Sigmoid colon (tissue), 7 donors: ENCODE measurements around the gene ARHGEF7. TPM values are rescaled to one million over a fixed set of nuclear protein-coding genes. Genes with fewer than 3 reads are reported as not detected.

Experiments used
- DNase-seq: peaks from one replicate; pipeline ENCODE4 v3.0.0-alpha.2; 2019
- H3K27ac ChIP-seq, 4 donors: fragments of 200-600 bp; sonication (generic); one replicate each; pipeline ENCODE4 v1.5.1; 2016 to 2019; ENCODE audit warnings: mild to moderate bottlenecking in 1 of 4
- H3K27me3 ChIP-seq, 3 donors: fragments of 200-600 bp; sonication (generic); one replicate each; pipeline ENCODE4 v1.5.1; 2019; ENCODE audit warnings: mild to moderate bottlenecking in 1 of 3
- H3K36me3 ChIP-seq, 4 donors: fragments of 200-600 bp; sonication (generic); one replicate each; pipeline ENCODE4 v1.5.1; 2016 to 2019
- H3K4me1 ChIP-seq, 4 donors: fragments of 200-600 bp; sonication (generic); one replicate each; pipeline ENCODE4 v1.5.1; 2017 to 2019
- H3K4me3 ChIP-seq, 4 donors: fragments of 200-600 bp; sonication (generic); one replicate each; pipeline ENCODE4 v1.5.1; 2017 to 2019; ENCODE audit warnings: mild to moderate bottlenecking in 2 of 4, moderate library complexity in 1 of 4
- H3K9me3 ChIP-seq, 4 donors: fragments of 200-600 bp in 3 of 4; sonication (generic) in 3 of 4; one replicate each; pipeline versions ENCODE4 v1.5.1 to v1.6.1; 2013 to 2019
- CTCF ChIP-seq, 4 experiments: fragments of 450-650 bp in 3 of 4; fragments of 200-600 bp in 1 of 4; IDR thresholded peaks; one replicate each; pipeline ENCODE4 v1.5.1; 2016 to 2019; ENCODE audit warnings: antibody characterized with exemption in 4 of 4, mild to moderate bottlenecking in 3 of 4, moderate library complexity in 2 of 4
- EP300 ChIP-seq, 4 donors: sonication (generic); formaldehyde crosslinking; IDR thresholded peaks; one replicate each; pipeline ENCODE4 v1.6.1; 2017; ENCODE audit warnings: antibody characterized with exemption in 4 of 4
- POLR2A ChIP-seq, 2 donors: fragments of 450-650 bp; IDR thresholded peaks; one replicate each; pipeline ENCODE4 v1.6.1; 2016; ENCODE audit warnings: antibody characterized with exemption in 2 of 2, mild to moderate bottlenecking in 2 of 2, moderate library complexity in 2 of 2
- POLR2AphosphoS5 ChIP-seq, 4 donors: sonication (generic); formaldehyde crosslinking; IDR thresholded peaks; one replicate each; pipeline ENCODE4 v1.6.1; 2017; ENCODE audit warnings: antibody characterized with exemption in 4 of 4
- WGBS, 2 donors: extraction: QIAGEN DNeasy Blood & Tissue Kit; methylation state at CpG; one replicate each; pipeline ENCODE4 v1.1.7; 2013; 5-methylcytosine and 5-hydroxymethylcytosine counted together
- intact Hi-C: fragments of 100-400 bp; cut with DNase I; formaldehyde crosslinking; loops from one replicate; pipeline ENCODE4 v1.15.1; 2023
- polyA plus RNA-seq, 3 donors: library from polyadenylated mRNA; stranded (reverse); fragments of 200-250 nt; gene quantifications; one replicate each; pipeline ENCODE4 v1.2.3, GENCODE V29; 2013
- total RNA-seq, 4 donors: library from RNA; depleted of rRNA; stranded (reverse); fragments of >200 nt; gene quantifications; one replicate each; pipeline ENCODE4 v1.1.0, GENCODE V29; 2016
- donor health status: healthy with polysubstance abuse.
- donor health status: Bipolar disorder and iron deficiency.
- donor health status: healthy.

The ARHGEF7 gene
- total and polyA plus RNA-seq, 7 donors, result 8.4 to 79.8 (median 41.0) TPM

GRCh38 chr13:111175935-111176334, 60.8 kb downstream of the ARHGEF7 start:
- Histone ChIP-seq H3K4me1 (peaks cover 0 to 42% (median 23%) of the 10 kb centered on the region in 4 donors), H3K27me3 (no peaks in the 10 kb centered on the region), H3K27ac (peak overlapping the region in 2 of 4 donors; percentile 48 to 56), H3K4me3 (no peak overlapping the region), H3K9me3 (no peaks in the 10 kb centered on the region), H3K36me3 (peaks cover 0 to 4% (median 2%) of the 10 kb centered on the region in 4 donors)
- TF ChIP-seq EP300 (IDR thresholded peaks at IDR 0.05) (no peak), POLR2AphosphoS5 (IDR thresholded peaks at IDR 0.05) (no peak), CTCF (IDR thresholded peaks at IDR 0.05) (no peak), POLR2A (IDR thresholded peaks at IDR 0.05) (no peak)
- DNase-seq, result no peak
- WGBS, 2 donors, result 86 to 95% methylated on average over 4 of the region's 4 CpGs
- intact Hi-C loops, result no loop called here

- peak overlapping the region in 3 of 4 donors; percentile 16 to 56 (median 48) for H3K27ac ChIP-seq
- no peak for DNase-seq
- H3K4me1 ChIP-seq, result peaks cover 0 to 37% (median 21%) of the 10 kb centered on the region in 4 donors
- no peak overlapping the region for H3K4me3 ChIP-seq
- TF ChIP-seq POLR2A (IDR thresholded peaks at IDR 0.05), result no peak
- no peak for TF ChIP-seq POLR2AphosphoS5 (IDR thresholded peaks at IDR 0.05)
- peaks cover 0 to 4% (median 2%) of the 10 kb centered on the region in 4 donors for H3K36me3 ChIP-seq
- WGBS, 2 donors, result 95 to 96% methylated on average over 8 of the region's 8 CpGs
- H3K27me3 ChIP-seq, result no peaks in the 10 kb centered on the region
- H3K9me3 ChIP-seq, result no peaks in the 10 kb centered on the region
- intact Hi-C loops, result no loop called here
These were observed 61.3 kb downstream of the ARHGEF7 start for GRCh38 chr13:111176421-111176820.

GRCh38 chr13:111177081-111177711, 62.1 kb downstream of the ARHGEF7 start:
- no peak overlapping the region for H3K4me3 ChIP-seq
- TF ChIP-seq CTCF (IDR thresholded peaks at IDR 0.05), result no peak
- TF ChIP-seq POLR2A (IDR thresholded peaks at IDR 0.05), result no peak
- TF ChIP-seq POLR2AphosphoS5 (IDR thresholded peaks at IDR 0.05), result peak in 1 of 4 donors; percentile 46
- no peaks in the 10 kb centered on the region for H3K9me3 ChIP-seq
- 51 to 62% methylated on average over 14 of the region's 14 CpGs for WGBS, 2 donors
- intact Hi-C loops, result no loop called here
- DNase-seq, result peak; percentile 74
- H3K27ac ChIP-seq, result peak overlapping the region; percentile 36 to 56 (median 46)
- H3K4me1 ChIP-seq, result peaks cover 0 to 32% (median 19%) of the 10 kb centered on the region in 4 donors
- H3K36me3 ChIP-seq, result peaks cover 0 to 4% (median under 1%) of the 10 kb centered on the region in 4 donors
- H3K27me3 ChIP-seq, result no peaks in the 10 kb centered on the region

GRCh38 chr13:111177921-111178320, 62.8 kb downstream of the ARHGEF7 start:
- peak in 2 of 4 donors; percentile 25 to 63 for TF ChIP-seq EP300 (IDR thresholded peaks at IDR 0.05)
- peak in 1 of 4 donors; percentile 7 for TF ChIP-seq POLR2AphosphoS5 (IDR thresholded peaks at IDR 0.05)
- no peak for TF ChIP-seq POLR2A (IDR thresholded peaks at IDR 0.05)
- no peak for TF ChIP-seq CTCF (IDR thresholded peaks at IDR 0.05)
- Histone ChIP-seq H3K27me3 (no peaks in the 10 kb centered on the region), H3K9me3 (no peaks in the 10 kb centered on the region), H3K36me3 (peaks cover 0 to 4% (median 0%) of the 10 kb centered on the region in 4 donors), H3K4me3 (no peak overlapping the region), H3K4me1 (peaks cover 0 to 32% (median 19%) of the 10 kb centered on the region in 4 donors), H3K27ac (peak overlapping the region; percentile 36 to 56 (median 46))
- intact Hi-C loops, result no loop called here
- DNase-seq, result no peak
- 71 to 74% methylated on average over 6 of the region's 6 CpGs for WGBS, 2 donors

GRCh38 chr13:111178402-111178801, 63.3 kb downstream of the ARHGEF7 start:
- no peak for DNase-seq
- no peaks in the 10 kb centered on the region for H3K27me3 ChIP-seq
- peaks cover 0 to 32% (median 19%) of the 10 kb centered on the region in 4 donors for H3K4me1 ChIP-seq
- H3K36me3 ChIP-seq, result peaks cover 0 to 2% (median 0%) of the 10 kb centered on the region in 4 donors
- H3K9me3 ChIP-seq, result no peaks in the 10 kb centered on the region
- TF ChIP-seq POLR2AphosphoS5 (IDR thresholded peaks at IDR 0.05), result no peak
- TF ChIP-seq EP300 (IDR thresholded peaks at IDR 0.05), result no peak
- TF ChIP-seq CTCF (IDR thresholded peaks at IDR 0.05), result no peak
- TF ChIP-seq POLR2A (IDR thresholded peaks at IDR 0.05), result no peak
- peak overlapping the region in 1 of 4 donors; percentile 56 for H3K27ac ChIP-seq
- intact Hi-C loops, result no loop called here
- WGBS, 2 donors, result 73 to 93% methylated on average over 4 of the region's 4 CpGs
- H3K4me3 ChIP-seq, result no peak overlapping the region
